ENCODE results near the gene PLEKHN1.

GRCh38 chr1:963301-963651, 3.0 kb upstream of the PLEKHN1 start:
- TF ChIP-seq, protein P1, sequence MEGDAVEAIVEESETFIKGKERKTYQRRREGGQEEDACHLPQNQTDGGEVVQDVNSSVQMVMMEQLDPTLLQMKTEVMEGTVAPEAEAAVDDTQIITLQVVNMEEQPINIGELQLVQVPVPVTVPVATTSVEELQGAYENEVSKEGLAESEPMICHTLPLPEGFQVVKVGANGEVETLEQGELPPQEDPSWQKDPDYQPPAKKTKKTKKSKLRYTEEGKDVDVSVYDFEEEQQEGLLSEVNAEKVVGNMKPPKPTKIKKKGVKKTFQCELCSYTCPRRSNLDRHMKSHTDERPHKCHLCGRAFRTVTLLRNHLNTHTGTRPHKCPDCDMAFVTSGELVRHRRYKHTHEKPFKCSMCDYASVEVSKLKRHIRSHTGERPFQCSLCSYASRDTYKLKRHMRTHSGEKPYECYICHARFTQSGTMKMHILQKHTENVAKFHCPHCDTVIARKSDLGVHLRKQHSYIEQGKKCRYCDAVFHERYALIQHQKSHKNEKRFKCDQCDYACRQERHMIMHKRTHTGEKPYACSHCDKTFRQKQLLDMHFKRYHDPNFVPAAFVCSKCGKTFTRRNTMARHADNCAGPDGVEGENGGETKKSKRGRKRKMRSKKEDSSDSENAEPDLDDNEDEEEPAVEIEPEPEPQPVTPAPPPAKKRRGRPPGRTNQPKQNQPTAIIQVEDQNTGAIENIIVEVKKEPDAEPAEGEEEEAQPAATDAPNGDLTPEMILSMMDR (conservative IDR thresholded peaks at IDR 0.05 in 1 of 2, IDR thresholded peaks at IDR 0.05 in 1 of 2; ENCODE audit: extremely low read depth in 1 of 2, insufficient read depth in 1 of 2, low read depth in 1 of 2, low read length in 2 of 2): no peak
- no peak for TF ChIP-seq EZH2 (IDR thresholded peaks at IDR 0.05; ENCODE audit: borderline replicate concordance, low read length)

Data from mammary epithelial cell (primary cell).